GM18505 (cell line): Measurements from ENCODE around the gene KSR1.
"Not testable (repeated sequence)": the region's sequence is repeated elsewhere in the genome, so short reads cannot be mapped to it uniquely, and the experiment has no call there.

Source experiments
- ATAC-seq: cut with Tn5 transposase; IDR thresholded peaks from one replicate; pipeline ENCODE4 v1.9.1; 2021; ENCODE audit not compliant: unreplicated experiment
- POLR2A ChIP-seq: IDR thresholded peaks from 4 replicates; pipeline ENCODE4 v1.6.1; 2011; ENCODE audit warnings: borderline replicate concordance; ENCODE audit not compliant: insufficient read depth, insufficient read length; ENCODE audit errors: extremely low read depth

The KSR1 gene

DNA sequence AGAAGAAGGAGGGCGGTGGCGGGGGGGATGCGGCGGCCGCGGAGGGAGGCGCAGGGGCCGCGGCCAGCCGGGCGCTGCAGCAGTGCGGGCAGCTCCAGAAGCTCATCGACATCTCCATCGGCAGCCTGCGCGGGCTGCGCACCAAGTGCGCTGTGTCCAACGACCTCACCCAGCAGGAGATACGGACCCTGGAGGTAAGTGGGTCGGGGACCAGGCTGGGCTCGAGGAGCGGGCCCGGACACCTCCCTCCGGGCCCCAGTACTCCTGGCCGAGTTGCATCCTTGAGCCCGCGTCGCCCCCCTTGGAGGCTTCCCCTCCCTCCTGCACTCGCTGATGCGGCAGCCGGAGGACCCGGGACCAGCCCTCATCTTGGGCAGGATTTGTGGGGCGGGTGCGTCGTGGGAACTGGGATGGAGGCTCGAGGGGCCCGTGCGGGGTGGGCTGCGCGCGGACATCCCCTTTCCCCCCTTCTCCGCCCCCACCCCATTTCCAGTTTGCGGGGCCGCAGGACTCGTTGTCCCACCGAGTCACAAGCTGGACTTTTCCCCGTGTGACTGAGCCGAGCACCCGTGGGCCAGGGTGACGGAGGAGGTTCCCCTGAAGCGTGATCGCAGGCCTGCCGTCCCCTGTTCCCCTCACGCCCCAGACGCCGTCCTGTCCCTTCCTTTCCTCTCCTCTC lies 572 bp downstream of the KSR1 start:
- no peak for TF ChIP-seq POLR2A
- no peak for ATAC-seq

DNA sequence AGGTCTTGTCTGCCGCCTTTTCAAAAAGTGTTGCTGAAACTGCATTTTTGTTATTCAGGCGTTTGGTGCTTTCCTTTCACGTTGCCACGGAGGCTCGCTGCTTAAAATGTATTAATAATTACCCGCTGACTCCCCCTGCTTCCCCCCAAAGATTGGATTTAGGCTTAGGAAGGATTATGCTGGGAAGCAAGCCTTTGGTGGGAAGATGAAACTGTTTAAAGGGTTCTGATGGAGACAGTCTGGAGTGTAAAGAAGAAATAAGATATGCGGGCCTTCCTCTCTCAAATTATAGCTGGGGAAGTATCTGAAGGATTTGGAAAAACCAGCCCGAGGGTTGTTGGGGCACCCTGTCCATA lies 1.1 kb downstream of the KSR1 start:
- no peak for TF ChIP-seq POLR2A
- ATAC-seq, result no peak

DNA sequence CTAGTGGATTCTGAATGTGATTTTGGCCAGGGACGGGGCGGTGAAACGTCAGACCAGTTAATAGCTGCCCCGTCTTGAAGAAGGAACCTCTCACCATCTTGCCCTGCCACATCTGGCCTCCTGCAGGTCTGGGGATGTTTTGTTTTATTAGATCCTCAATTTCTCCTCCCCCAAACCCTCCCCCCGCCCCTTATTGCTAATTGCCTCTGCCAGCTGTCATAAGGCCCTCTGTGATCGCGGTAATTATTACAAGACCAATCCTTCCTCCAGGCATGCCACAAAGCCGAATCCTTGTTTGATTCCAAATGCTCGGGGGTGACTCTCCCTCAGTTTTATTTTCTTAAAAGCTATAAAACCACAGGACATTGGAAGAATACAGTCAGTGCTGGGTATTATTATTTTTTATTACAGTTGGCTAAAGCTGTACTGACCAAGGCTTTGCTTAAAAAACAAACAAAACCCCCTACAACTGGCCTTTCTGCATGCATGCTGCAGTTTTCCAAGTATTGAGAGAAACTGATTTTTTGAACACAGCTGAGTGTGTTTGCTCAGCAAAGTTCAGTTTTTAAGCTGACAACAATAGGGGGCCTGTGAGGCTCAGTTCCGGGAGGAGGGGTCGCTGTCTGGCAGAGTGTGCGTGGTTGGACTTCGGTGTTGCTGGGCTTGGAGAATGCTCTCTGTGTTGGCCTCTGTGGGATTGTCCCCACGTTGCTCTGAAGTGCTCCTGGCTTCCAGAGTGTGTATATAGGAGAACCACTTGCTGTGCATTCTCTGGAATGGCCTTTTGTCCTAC lies 1.7 kb downstream of the KSR1 start:
- ATAC-seq, result no peak
- peak; percentile 52 for TF ChIP-seq POLR2A

DNA sequence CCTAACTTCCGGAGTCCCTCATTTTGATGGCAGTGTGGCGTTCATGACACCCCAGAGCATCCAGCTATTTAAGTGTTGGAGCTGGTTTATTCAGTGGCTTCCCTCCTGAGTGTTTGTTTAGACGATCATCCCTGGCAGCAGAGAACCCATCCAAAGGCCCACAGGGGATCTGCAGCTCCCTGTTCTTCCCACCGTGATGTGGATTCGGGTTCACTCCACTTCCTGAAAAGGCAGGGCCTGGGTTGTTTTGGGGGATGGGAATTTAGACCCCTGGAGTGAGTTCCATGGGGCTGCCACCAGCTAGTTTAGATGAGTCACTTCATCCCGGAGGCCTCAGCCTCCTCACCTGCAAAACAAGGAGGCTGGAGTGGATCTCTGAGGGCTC lies 2.3 kb downstream of the KSR1 start:
- TF ChIP-seq POLR2A, result no peak
- ATAC-seq, result no peak

DNA sequence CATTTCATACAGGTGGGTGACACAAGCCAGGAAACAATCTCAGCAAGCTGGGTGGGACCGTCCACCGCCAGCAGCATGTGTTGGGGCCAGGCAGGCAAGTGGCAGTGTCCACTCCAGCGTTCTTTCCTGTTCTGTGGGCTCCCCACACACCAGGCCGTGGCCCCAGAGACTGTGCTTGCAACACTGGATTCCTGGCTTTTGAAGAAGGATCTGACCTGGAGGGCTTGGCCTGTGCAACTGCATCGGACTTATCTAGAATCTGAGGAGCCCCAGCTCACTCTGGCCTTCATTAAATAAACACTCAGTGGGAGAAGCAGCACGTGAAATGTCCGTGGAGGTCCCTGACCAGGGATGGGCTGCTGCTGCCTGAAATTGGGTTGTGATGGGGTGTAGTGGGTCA lies 3.2 kb downstream of the KSR1 start:
- ATAC-seq, result no peak
- TF ChIP-seq POLR2A, result no peak

DNA sequence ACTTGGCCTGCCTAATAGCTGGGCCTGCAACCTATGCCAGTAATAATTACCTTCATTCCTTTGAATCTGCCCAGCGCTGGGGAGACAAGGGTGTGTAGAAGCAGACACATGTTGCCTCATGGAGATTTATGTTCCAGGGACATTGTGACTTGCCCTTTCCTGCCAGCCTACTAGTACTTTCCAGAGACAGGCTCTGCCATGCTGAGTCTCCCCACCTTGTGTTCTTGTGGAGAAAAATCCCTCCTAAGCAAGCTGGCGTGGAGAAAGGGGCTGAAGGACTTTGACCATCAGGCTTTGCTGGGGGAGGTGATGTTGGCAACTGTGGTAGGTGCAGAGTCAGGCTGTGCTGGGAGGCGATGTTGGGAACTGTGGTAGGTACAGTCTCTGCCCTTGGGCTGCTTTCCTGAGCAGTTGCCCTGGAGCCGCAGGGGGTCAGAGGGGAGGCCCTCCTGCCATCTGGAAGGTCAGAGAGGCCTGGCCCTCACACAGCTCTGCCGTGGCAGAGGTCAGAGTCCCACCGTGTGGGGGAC lies 4.0 kb downstream of the KSR1 start:
- ATAC-seq, result no peak
- TF ChIP-seq POLR2A, result no peak

DNA sequence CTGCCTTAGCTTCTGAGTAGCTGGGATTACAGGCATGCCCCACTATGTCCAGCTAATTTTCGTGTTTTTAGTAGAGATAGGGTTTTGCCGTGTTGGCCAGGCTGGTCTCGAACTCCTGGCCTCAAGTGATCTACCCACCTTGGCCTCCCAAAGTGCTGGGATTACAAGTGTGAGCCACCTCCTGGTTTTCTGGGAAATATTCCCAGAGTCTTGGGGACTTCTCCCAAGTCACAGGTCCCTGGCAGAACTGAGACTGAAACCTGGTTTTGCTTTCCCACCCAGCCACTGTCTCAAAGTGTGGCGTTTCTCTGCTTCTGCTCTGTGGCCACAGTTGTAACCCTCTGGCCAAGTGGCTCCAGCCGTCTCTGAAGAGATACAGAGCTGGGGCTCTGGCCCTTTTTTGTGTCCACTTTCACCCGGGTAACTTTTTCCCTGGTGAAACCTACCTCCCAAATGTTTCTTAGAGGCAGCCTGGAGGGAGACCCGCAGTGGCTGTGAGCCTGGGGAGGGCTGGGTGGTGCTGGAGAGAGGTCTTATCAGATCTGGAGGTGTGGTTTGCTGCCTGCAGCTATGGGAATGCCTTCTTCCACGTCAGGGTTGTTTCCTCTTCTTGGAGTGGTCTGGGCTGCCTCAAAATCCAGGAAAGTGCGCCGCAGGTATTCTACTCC lies 5.1 kb downstream of the KSR1 start:
- TF ChIP-seq POLR2A, result no peak
- ATAC-seq, result no peak

DNA sequence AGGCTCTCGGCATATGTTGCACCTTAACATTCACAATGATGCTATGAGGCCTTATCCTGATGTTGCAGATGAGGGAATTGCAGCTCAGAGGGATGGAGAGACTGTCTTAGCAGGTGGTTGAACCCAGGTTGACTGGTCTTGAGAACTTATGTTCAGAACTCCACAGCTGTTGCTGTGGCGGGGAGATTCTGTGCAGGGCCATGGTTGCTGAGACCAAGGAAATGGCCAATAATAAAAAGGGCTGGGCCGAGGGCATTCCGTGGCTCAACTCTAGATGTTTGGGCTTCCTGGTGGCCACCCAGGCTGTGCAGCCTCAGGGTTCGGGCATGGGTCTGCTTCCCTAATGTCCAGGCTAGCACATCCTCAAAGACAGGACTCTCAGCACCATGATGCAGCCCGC lies 5.9 kb downstream of the KSR1 start:
- ATAC-seq, result no peak
- TF ChIP-seq POLR2A, result no peak

DNA sequence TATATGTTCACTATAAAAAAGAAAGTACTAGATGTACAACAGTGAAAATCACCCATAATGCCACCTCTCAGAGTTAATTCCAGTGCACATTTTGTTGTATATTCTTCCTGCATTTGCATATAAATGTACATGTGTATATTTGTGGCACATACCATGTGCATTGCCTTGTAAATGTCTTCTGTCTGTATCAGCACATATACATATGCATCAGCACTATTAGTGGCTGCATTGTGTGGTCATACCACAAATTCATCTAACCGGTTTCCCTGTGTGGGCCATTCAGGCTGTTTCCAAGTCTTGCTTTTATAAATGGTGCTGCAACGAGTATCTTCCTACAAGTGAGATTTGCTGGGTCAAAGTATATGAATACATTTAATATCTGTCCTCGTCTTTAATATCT lies 6.5 kb downstream of the KSR1 start:
- TF ChIP-seq POLR2A, result no peak
- ATAC-seq, result no peak

DNA sequence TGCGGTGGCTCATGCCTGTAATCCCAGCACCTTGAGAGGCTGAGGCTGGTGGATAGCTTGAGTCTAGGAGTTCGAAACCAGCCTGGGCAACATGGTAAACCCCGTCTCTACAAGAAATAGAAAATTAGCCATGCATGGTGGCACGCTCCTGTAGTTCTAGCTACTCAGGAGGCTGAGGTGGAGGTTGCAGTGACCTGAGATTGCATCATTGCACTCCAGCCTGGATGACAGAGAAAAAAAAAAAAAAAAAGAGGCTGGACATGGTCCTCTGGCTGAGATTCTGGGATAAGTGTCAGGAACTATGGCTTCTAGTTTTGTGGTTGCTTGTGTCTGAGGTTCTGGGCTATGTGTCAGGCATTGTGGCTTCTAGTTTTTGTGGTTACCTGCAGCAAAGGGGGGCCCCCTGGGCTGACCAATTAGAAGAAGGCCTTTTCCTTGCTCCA lies 7.0 kb downstream of the KSR1 start:
- no peak for TF ChIP-seq POLR2A
- no peak for ATAC-seq

DNA sequence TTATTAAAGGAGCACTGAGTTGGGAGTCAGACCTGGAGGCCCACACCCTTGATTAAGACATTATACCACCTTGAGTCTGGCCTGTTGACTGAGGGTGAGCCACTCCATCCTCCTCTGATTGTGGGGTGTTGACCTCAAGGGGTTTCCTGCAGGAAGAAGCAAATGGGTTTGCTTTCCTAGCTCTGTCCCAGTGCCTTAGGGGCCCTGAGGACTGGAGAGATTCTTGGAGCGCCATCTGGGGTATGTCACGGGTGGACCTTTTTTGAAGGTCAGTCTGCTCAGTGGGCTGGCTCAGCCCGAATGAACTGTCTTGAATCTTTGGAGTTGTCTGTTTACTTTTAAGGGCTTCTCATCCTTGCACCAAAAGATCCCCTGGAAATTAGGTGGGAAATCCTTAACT lies 7.8 kb downstream of the KSR1 start:
- ATAC-seq, result not testable (repeated sequence)

DNA sequence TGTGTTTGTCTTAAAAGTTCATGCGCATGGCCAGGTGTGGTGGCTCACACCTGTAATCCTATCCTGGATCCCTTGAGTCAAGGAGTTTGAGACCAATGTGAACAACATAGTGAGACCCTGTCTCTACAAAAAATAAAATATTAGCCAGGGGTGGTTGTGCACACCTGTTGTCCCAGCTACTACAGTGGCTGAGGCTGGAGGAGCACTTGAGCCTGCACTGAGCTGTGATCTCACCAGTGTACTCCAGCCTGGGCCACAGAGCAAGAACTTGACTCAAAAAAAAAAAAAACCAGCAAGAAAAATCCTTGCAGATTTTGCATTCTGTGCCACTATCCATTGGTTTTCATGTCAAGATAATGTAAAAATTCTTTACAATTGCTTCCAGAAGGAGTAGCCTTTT lies 8.2 kb downstream of the KSR1 start:
- no peak for ATAC-seq
- TF ChIP-seq POLR2A, result no peak

DNA sequence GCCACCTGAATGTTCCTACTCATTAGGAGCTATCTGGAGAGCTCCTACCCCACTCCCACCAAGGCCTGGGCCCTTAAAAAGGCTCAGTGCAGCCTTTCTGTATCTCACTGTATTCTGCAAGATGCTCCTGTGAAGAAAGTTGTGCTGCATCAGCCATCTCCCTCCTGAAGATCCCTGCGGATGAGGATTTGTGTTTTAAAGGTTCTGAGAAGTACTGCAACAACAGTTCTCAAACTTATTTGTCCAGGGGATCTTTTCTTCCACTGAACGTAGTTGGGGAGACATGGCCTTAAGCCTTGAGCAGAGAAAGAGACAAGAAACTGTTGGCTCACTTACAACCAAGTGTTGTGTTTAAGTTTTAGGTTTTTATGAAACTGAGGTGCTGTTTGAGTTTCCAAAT lies 9.6 kb downstream of the KSR1 start:
- ATAC-seq, result not testable (repeated sequence)

DNA sequence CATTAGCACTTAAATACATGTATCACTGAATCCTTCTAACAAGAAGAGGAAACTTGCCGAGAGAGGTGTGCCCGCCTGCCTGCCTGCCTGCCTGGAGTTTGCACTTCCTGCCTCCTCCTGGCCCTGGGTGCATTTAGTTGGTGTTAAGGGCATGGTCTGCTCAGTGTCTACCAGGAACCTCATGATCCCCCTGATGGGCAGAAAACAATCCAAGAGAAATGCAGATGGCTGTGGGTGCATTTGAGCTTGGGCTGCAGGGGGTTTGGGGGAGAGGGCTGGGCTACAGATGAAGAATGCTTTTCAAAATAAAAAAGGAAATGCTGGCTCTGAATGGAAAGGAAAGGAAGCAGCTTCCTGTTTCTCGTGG lies 10.1 kb downstream of the KSR1 start:
- ATAC-seq, result no peak
- TF ChIP-seq POLR2A, result no peak
